Upper lobe of left lung (tissue), 4 donors: ENCODE data around the gene WNT6.

Source experiments
- EP300 ChIP-seq, 4 donors: sonication (generic); formaldehyde crosslinking; IDR thresholded peaks; one replicate each; pipeline ENCODE4 v1.5.1; 2017; ENCODE audit warnings: antibody characterized with exemption in 4 of 4, control low read depth in 2 of 4
- POLR2A ChIP-seq, 4 donors: fragments of 450-650 bp; IDR thresholded peaks; one replicate each; pipeline ENCODE4 v1.5.1; 2016 to 2017; ENCODE audit warnings: antibody characterized with exemption in 4 of 4, mild to moderate bottlenecking in 2 of 4
- POLR2AphosphoS5 ChIP-seq, 2 donors: sonication (generic); formaldehyde crosslinking; IDR thresholded peaks; one replicate each; pipeline ENCODE4 v1.5.1; 2017; ENCODE audit warnings: antibody characterized with exemption in 2 of 2
- TF ChIP-seq, protein P1 (sequence below), 6 experiments: fragments of 450-650 bp in 4 of 6; fragments of 200-600 bp in 2 of 6; sonication (generic) in 2 of 6; IDR thresholded peaks; one replicate each; pipeline ENCODE4 v1.5.1; 2016 to 2019; ENCODE audit warnings: antibody characterized with exemption in 6 of 6

DNA sequence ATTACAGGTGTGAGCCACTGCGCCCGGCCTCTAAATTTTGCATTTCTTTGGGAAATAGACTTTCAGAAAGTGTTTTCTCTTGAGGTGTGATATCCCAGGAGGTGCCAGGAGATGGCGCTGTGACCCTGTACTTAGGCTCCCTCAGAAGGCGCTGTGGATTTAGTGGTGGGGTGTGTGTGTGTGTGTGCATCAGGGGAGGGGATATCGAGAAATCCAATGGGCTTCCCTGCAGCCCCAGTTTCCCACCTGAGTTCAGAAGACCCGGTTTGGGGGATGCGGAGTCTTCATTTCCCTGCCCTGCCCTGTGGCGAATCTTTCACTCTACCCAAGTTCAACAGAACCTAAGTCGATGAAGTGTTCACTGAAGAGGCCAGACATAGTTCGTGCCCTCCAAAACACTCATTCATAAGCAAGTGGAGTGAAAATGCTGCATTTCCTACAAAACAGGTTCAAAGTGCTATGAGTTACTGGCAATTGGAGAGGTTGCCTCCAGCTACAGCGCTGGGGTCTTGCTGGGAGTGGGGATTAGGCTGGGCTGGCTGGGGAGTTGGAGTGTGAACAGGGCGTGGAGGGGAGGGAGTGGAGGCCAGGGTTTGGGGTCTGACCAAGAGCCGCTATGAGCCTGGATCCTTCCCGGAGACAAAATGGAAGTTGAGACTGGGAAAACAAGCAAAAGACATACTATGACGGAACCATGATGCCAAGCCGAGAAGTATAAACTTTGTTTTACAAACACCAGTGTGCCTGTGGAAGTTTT is 6.5 kb upstream of the WNT6 start:
- TF ChIP-seq, protein P1, sequence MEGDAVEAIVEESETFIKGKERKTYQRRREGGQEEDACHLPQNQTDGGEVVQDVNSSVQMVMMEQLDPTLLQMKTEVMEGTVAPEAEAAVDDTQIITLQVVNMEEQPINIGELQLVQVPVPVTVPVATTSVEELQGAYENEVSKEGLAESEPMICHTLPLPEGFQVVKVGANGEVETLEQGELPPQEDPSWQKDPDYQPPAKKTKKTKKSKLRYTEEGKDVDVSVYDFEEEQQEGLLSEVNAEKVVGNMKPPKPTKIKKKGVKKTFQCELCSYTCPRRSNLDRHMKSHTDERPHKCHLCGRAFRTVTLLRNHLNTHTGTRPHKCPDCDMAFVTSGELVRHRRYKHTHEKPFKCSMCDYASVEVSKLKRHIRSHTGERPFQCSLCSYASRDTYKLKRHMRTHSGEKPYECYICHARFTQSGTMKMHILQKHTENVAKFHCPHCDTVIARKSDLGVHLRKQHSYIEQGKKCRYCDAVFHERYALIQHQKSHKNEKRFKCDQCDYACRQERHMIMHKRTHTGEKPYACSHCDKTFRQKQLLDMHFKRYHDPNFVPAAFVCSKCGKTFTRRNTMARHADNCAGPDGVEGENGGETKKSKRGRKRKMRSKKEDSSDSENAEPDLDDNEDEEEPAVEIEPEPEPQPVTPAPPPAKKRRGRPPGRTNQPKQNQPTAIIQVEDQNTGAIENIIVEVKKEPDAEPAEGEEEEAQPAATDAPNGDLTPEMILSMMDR (IDR thresholded peaks at IDR 0.05) = peak; percentile 45 to 74 (median 67)
- TF ChIP-seq POLR2A (IDR thresholded peaks at IDR 0.05) (no peak), POLR2AphosphoS5 (IDR thresholded peaks at IDR 0.05) (no peak), EP300 (IDR thresholded peaks at IDR 0.05) (no peak)
